Mammary epithelial cell (primary cell): Measurements from ENCODE around the gene SCN7A.

ENCODE experiments used
- CTCF ChIP-seq, 2 donors: IDR thresholded peaks in 1 of 2; conservative IDR thresholded peaks in 1 of 2; 2 replicates each; pipeline ENCODE4 v1.5.1; 2011 to 2012; ENCODE audit warnings: inconsistent platforms in 2 of 2, low read length in 2 of 2, mild to moderate bottlenecking in 2 of 2, control low read depth in 1 of 2, low read depth in 1 of 2; ENCODE audit not compliant: insufficient read depth in 1 of 2; ENCODE audit errors: extremely low read depth in 1 of 2
- EZH2 ChIP-seq: IDR thresholded peaks from 2 replicates; pipeline ENCODE4 v1.6.1; 2012; ENCODE audit warnings: low read length, inconsistent platforms, borderline replicate concordance

DNA sequence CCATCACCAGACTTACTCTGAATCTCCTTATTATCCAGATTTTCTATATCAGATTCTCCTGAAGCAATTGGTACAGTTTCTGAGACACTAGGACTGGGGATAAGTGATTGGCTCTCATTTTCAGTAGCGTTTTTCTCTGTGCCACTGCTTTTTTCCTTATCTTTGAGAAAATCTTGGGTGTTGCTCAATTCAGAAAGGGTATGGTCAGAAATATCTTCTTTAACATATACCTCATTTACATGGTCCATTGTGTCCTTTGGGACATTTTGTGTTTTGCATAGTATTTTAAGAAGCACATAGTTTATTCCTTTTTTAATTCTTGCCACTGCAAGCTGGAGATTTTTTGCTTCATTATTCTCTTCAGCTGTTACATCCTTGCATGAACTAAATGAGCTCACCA, 61.7 kb downstream of the SCN7A start:
- TF ChIP-seq CTCF (conservative IDR thresholded peaks at IDR 0.05 in 1 of 2, IDR thresholded peaks at IDR 0.05 in 1 of 2; ENCODE audit: extremely low read depth in 1 of 2, insufficient read depth in 1 of 2, low read depth in 1 of 2, low read length in 2 of 2) (no peak), EZH2 (no peak)
